Cardiac fibroblast (primary cell): ENCODE results near the gene DDX28.
A peak's percentile ranks its signal among the peaks of the same experiment; 100 is the strongest.
"Not testable (repeated sequence)": the region's sequence is repeated elsewhere in the genome, so short reads cannot be mapped to it uniquely, and the experiment has no call there.

Experiments used
- DNase-seq, 2 donors: peaks; one replicate each; pipeline versions ENCODE4 v3.0.0 to v3.0.0-alpha.2; 2010; ENCODE audit warnings: low read depth in 2 of 2
- H3K4me3 ChIP-seq, 2 donors: replicated peaks in 1 of 2; 1 replicate in 1 of 2; 2 replicates in 1 of 2; pipeline ENCODE4 v1.5.1; 2011; ENCODE audit warnings: low read depth in 2 of 2, low read length in 2 of 2, mild to moderate bottlenecking in 2 of 2, moderate library complexity in 1 of 2
- CTCF ChIP-seq: IDR thresholded peaks from one replicate; pipeline ENCODE4 v1.5.1; 2011; ENCODE audit warnings: low read depth, mild to moderate bottlenecking, low read length, inconsistent platforms

The DDX28 gene

GRCh38 chr16:68037841-68038597, 15.0 kb upstream of the DDX28 start:
- TF ChIP-seq CTCF, result no peak
- H3K4me3 ChIP-seq, result no peak overlapping the region
- no peak for DNase-seq

GRCh38 chr16:68035227-68035626, 12.2 kb upstream of the DDX28 start:
- no peak overlapping the region for H3K4me3 ChIP-seq
- TF ChIP-seq CTCF, result no peak
- no peak for DNase-seq

GRCh38 chr16:68033101-68033500, 10.1 kb upstream of the DDX28 start:
- no peak for DNase-seq
- no peak overlapping the region for H3K4me3 ChIP-seq
- TF ChIP-seq CTCF, result no peak

- peak in 1 of 2 donors; percentile 53 for DNase-seq
- no peak for TF ChIP-seq CTCF
- H3K4me3 ChIP-seq, result no peak overlapping the region
Observed at GRCh38 chr16:68031951-68032350, 8.9 kb upstream of the DDX28 start.

GRCh38 chr16:68030108-68030507, 7.1 kb upstream of the DDX28 start:
- peak; percentile 60 to 68 for DNase-seq
- not testable (repeated sequence) for H3K4me3 ChIP-seq

- no peak overlapping the region for H3K4me3 ChIP-seq
- TF ChIP-seq CTCF, result no peak
- DNase-seq, result no peak
Observed at GRCh38 chr16:68028996-68029395, 6.0 kb upstream of the DDX28 start.

GRCh38 chr16:68022278-68022727, 729 bp downstream of the DDX28 start:
- no peak for DNase-seq
- peak overlapping the region; percentile 80 to 93 for H3K4me3 ChIP-seq
- no peak for TF ChIP-seq CTCF
